Tibial nerve (tissue), 4 donors: ENCODE data around the gene SLC46A1. TPM values are rescaled to one million over a fixed set of nuclear protein-coding genes. Genes with fewer than 3 reads are reported as not detected.

Experiments used
- DNase-seq, 2 donors: peaks; one replicate each; pipeline ENCODE4 v3.0.0-alpha.2; 2019; ENCODE audit warnings: low spot score in 2 of 2
- H3K27ac ChIP-seq, 4 donors: fragments of 200-600 bp; sonication (generic) in 3 of 4; one replicate each; pipeline ENCODE4 v1.5.1; 2017 to 2019; ENCODE audit warnings: mild to moderate bottlenecking in 1 of 4
- H3K27me3 ChIP-seq, 2 donors: fragments of 200-600 bp; sonication (generic) in 1 of 2; one replicate each; pipeline versions ENCODE4 v1.5.1 to v1.6.0; 2017 to 2019
- H3K36me3 ChIP-seq, 3 donors: fragments of 200-600 bp; sonication (generic); one replicate each; pipeline ENCODE4 v1.5.1; 2018 to 2019
- H3K4me1 ChIP-seq, 4 donors: fragments of 200-600 bp; sonication (generic) in 3 of 4; one replicate each; pipeline ENCODE4 v1.5.1; 2017 to 2019
- H3K4me3 ChIP-seq, 4 donors: fragments of 200-600 bp; sonication (generic) in 3 of 4; one replicate each; pipeline ENCODE4 v1.5.1; 2017 to 2019; ENCODE audit warnings: mild to moderate bottlenecking in 1 of 4, moderate library complexity in 1 of 4
- H3K9me3 ChIP-seq, 4 donors: fragments of 200-600 bp; sonication (generic) in 3 of 4; one replicate each; pipeline ENCODE4 v1.5.1; 2017 to 2019
- CTCF ChIP-seq, 5 experiments: fragments of 200-600 bp in 3 of 5; fragments of 450-650 bp in 2 of 5; sonication (generic) in 3 of 5; IDR thresholded peaks; one replicate each; pipeline ENCODE4 v1.5.1; 2016 to 2019; ENCODE audit warnings: antibody characterized with exemption in 5 of 5, mild to moderate bottlenecking in 3 of 5, moderate library complexity in 2 of 5
- EP300 ChIP-seq, 2 donors: sonication (generic); formaldehyde crosslinking; IDR thresholded peaks; one replicate each; pipeline ENCODE4 v1.6.1; 2017; ENCODE audit warnings: antibody characterized with exemption in 2 of 2, mild to moderate bottlenecking in 1 of 2
- POLR2A ChIP-seq, 2 donors: fragments of 450-650 bp; IDR thresholded peaks; one replicate each; pipeline ENCODE4 v1.6.1; 2017; ENCODE audit warnings: antibody characterized with exemption in 2 of 2, mild to moderate bottlenecking in 2 of 2, moderate library complexity in 2 of 2
- WGBS, 2 donors: methylation state at CpG; one replicate each; pipeline ENCODE4 v1.1.5; 2018; 5-methylcytosine and 5-hydroxymethylcytosine counted together
- total RNA-seq, 4 donors: library from RNA; depleted of rRNA; stranded (reverse); fragments of >200 nt; gene quantifications; one replicate each; pipeline ENCODE4 v1.1.0, GENCODE V29; 2016

The SLC46A1 gene
- total RNA-seq, 4 donors from 2014 or later, result 5.0 to 10.8 (median 6.4) TPM

DNA sequence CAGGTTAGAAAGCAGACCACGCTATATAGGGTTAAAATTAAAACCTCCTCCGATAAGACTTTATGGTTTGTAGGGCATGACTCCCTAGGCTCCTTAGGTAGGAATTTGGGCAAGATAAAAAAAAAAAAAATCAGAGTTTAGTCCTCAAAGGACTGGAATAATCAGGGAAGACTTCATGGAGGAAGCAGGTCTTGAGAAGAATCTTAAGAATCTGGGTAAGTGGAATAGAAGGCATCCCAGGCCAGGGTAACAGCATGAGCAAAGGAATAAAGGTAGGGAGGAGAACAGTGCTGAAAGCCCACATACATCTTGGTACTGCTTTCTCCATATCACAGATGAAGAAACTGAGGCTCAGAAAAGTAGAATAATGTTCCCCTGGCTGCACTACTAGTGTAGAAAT lies 15.4 kb downstream of the SLC46A1 start:
- H3K27me3 ChIP-seq, result no peaks in the 10 kb centered on the region
- TF ChIP-seq POLR2A (IDR thresholded peaks at IDR 0.05) (no peak), CTCF (IDR thresholded peaks at IDR 0.05) (no peak), EP300 (IDR thresholded peaks at IDR 0.05) (no peak)
- H3K4me3 ChIP-seq, result no peak overlapping the region
- DNase-seq, result no peak
- no peak overlapping the region for H3K27ac ChIP-seq
- H3K9me3 ChIP-seq, result no peaks in the 10 kb centered on the region
- WGBS, 2 donors, result 88 to 89% methylated on average over 2 of the region's 2 CpGs
- H3K4me1 ChIP-seq, result no peaks in the 10 kb centered on the region
- peaks cover 0 to 89% (median 7%) of the 10 kb centered on the region in 3 donors for H3K36me3 ChIP-seq

DNA sequence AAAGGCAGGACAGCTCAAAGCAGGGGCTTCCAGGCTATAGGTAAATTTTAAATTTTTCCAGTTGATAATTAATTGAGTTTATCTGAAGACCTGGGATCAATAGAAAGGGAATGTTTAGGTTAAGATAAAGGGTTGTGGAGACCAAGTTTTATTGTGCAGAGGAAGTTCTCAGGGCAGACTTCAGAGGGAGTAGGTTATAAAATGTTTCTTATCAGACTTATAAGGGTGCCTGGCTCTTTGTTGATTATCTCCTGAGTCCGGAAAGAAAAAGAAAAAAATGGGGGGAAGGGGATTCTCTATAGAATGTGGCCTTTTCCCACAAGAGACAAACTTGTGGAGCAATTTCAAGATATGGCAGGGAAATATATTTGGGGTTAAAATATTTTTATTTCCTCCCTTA lies 15.9 kb downstream of the SLC46A1 start:
- H3K36me3 ChIP-seq, result peaks cover 0 to 89% (median 7%) of the 10 kb centered on the region in 3 donors
- TF ChIP-seq EP300 (IDR thresholded peaks at IDR 0.05) (no peak), CTCF (IDR thresholded peaks at IDR 0.05) (no peak), POLR2A (IDR thresholded peaks at IDR 0.05) (no peak)
- no peaks in the 10 kb centered on the region for H3K27me3 ChIP-seq
- H3K9me3 ChIP-seq, result no peaks in the 10 kb centered on the region
- no peak overlapping the region for H3K27ac ChIP-seq
- no peaks in the 10 kb centered on the region for H3K4me1 ChIP-seq
- 77 to 79% methylated on average over 1 of the region's 1 CpG for WGBS, 2 donors
- DNase-seq, result no peak
- no peak overlapping the region for H3K4me3 ChIP-seq

GRCh38 chr17:28388106-28388505 lies 17.9 kb downstream of the SLC46A1 start:
- no peak for DNase-seq
- Histone ChIP-seq H3K27me3 (no peaks in the 10 kb centered on the region), H3K4me3 (no peak overlapping the region), H3K27ac (no peak overlapping the region), H3K9me3 (no peaks in the 10 kb centered on the region), H3K4me1 (no peaks in the 10 kb centered on the region), H3K36me3 (peaks cover 0 to 90% (median 7%) of the 10 kb centered on the region in 3 donors)
- 93 to 96% methylated on average over 10 to 11 of the region's 11 CpGs for WGBS, 2 donors
- TF ChIP-seq POLR2A (IDR thresholded peaks at IDR 0.05), result no peak
- TF ChIP-seq EP300 (IDR thresholded peaks at IDR 0.05), result no peak
- no peak for TF ChIP-seq CTCF (IDR thresholded peaks at IDR 0.05)

DNA sequence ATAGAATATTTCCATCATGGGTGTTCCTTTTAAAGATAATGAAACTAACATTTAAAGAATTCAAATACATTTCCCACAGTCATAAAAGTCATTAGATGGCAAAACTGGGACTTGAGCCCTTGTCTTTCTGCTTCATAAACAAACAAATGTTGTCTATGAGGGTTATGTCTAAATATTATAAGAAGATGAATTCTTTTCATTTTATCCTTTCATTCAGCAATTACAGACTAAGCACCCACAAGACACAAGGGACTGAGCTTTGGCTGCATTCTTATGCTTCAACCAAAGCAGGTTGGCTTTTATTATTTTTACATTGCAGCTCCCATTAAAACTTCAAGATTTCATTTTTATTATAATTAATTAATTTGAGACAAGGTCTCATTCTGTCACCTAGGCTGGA lies 19.6 kb downstream of the SLC46A1 start:
- DNase-seq, result no peak
- TF ChIP-seq CTCF (IDR thresholded peaks at IDR 0.05) (no peak), EP300 (IDR thresholded peaks at IDR 0.05) (no peak)
- Histone ChIP-seq H3K27me3 (no peaks in the 10 kb centered on the region), H3K27ac (no peak overlapping the region), H3K4me3 (no peak overlapping the region), H3K36me3 (peaks cover 0 to 75% (median 7%) of the 10 kb centered on the region in 3 donors), H3K9me3 (no peaks in the 10 kb centered on the region), H3K4me1 (peaks cover 0 to 3% (median under 1%) of the 10 kb centered on the region in 4 donors)

- H3K27ac ChIP-seq, result no peak overlapping the region
- H3K9me3 ChIP-seq, result no peaks in the 10 kb centered on the region
- peak overlapping the region in 3 of 4 donors; percentile 28 to 53 (median 47) for H3K4me3 ChIP-seq
- no peak for DNase-seq
- no peaks in the 10 kb centered on the region for H3K27me3 ChIP-seq
- TF ChIP-seq POLR2A (IDR thresholded peaks at IDR 0.05), result no peak
- TF ChIP-seq CTCF (IDR thresholded peaks at IDR 0.05), result no peak
- TF ChIP-seq EP300 (IDR thresholded peaks at IDR 0.05), result no peak
- H3K4me1 ChIP-seq, result peaks cover 0 to 8% (median 3%) of the 10 kb centered on the region in 4 donors
- peaks cover 0 to 65% (median 7%) of the 10 kb centered on the region in 3 donors for H3K36me3 ChIP-seq
- 85 to 95% methylated on average over 8 of the region's 8 CpGs for WGBS, 2 donors
Measured at GRCh38 chr17:28385406-28385805, 20.6 kb downstream of the SLC46A1 start.
